Activated T-helper 1 cell treated with anti-CD3 and anti-CD28 coated beads, Interleukin-2, amount 50 U/mL, for 16 hours (primary cell): Measurements from ENCODE around the gene OLIG2.

ENCODE experiments used
- DNase-seq, 2 donors: peaks; one replicate each; pipeline ENCODE4 v3.0.0-alpha.2; 2020; ENCODE audit warnings: low read depth in 1 of 2, low spot score in 1 of 2

OLIG2 gene

DNA sequence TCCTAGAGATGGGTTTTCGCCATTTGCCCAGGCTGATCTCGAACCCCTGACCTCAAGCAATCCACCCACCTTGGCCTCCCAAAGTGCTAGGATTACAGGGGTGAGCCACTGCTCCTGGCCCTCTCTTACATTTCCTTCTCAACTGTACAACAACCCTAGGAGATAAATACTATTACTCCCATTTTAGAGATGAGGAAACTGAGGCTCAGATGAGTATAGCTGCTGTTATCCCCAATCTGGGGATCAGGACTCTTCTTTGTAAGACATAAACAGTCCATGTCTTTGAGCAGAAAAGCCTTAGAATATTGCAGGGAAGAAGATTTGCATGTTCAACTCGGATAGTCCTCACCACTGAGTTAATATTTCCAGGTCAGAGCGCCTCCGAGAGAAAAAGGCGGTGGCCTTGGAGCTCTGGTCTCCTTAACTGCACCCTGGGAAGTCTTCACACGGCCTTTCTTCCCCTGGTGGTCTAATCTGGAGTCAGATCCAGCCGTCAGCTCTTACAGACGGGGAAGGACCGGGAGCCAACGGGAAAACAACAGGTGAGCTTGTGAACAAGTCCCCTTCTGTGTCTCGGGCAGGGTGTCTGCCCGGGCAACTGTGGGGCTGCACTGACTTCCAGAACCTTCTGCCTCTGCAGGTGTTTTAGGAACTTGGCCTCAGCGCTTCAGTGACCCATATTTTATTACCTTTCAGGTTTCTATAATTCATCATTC lies 38.3 kb downstream of the OLIG2 start:
- no peak for DNase-seq

DNA sequence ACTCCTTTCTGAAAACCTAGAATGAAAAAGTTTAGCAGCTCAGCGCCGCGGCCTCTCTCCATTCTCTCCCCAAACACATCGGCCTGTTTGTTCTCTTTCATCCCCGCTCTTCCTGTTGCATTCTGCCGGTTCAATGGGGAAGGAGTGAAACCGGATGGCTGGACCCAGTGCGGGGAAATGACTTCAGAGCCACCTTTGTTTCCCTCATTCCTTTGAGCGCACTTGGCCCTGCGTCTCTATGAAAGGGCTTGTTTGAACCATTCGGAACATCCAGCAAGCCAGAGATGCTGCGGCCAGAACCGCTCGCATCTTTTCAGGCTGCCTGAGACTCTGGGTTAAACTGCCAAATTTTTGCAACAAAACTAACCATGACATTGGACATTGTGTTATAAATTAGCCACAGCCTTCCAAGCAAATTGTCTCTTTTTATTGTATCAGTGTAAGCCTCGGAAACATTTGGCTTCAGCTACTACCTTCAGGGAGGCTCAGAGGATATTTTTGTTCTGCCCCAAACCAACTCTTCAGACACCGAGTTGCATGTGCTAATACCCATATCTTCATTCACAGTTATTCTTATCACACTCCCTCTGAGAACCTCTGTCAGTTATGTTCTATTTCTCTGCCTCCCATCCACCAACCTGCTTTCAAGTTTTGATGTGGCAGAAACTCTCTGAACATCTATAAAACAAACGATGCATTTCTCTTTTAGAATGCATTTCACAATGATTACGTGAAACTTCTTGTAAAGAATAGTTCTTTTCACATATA lies 39.1 kb downstream of the OLIG2 start:
- DNase-seq: no peak

DNA sequence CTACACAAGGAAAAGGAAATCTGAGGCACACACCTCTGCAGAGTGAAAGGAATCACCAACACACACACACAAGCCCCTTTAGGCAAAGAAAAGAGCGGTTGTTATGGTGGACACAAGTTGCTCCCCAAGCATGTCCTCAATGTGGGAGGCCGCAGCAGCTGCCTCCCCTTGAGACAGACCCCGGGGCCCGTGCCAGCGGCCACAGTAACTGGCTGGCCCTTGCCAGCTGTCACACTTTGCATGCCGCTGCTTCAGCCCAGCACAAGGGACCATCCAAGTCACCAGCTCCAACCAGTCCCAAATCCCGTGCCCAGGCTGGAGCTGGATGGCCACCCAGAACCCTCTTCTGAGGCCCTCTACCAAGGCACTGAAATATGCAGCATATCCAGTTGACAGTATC lies 41.3 kb downstream of the OLIG2 start:
- DNase-seq: no peak

DNA sequence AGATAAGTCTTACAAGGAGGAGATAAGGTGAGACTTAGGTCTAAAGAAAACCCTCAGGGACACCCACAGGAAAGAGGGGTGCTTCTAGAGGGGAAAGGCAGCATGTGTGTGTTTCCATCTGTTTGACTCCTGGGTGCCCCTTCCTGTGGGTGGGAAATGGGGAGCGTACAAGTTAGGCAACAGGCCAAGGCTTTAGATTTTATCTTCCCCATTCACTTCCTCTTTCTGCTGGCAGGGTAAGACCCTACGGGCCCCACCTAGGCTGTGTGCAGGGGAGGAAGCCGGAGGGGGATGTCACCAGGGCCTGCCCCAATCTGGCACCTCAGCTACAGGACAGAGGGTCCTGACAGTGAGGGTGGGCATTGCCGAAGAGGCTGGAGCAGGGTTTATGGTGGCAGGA lies 41.7 kb downstream of the OLIG2 start:
- no peak for DNase-seq

DNA sequence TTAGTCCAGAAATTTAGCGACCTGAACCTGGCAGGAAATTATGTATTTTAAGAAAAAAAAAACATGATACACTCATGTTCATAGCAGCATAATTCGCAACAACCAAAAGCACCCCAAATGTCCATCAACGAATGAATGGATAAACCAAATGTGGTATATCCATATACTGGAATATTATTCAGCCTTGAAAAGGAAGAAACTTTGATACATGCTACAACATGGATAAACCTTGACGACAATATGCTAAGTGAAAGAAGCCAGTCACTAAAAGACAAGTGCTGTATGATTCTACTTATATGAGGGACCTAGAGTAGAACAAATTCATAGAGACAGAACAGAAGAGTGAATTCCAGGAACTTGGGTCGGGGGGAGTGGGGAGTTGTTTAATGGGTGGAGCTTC lies 43.5 kb downstream of the OLIG2 start:
- DNase-seq: no peak

DNA sequence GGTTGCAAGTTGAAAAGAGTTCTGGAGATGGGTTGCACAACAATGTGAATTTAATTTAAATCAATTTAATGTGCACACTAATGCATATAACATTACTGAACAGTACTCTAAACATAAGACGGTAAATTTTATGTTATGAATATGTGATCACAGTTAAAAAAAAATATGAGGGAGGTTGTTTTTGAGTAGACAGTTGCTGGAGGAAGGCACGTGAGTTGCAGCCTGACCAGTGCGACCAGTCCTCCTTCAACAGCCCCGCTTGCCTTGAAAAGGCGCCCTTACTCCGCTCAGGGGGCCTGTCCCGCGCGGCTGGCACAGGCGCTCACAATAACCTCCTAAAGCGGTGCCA lies 43.9 kb downstream of the OLIG2 start:
- DNase-seq: no peak

DNA sequence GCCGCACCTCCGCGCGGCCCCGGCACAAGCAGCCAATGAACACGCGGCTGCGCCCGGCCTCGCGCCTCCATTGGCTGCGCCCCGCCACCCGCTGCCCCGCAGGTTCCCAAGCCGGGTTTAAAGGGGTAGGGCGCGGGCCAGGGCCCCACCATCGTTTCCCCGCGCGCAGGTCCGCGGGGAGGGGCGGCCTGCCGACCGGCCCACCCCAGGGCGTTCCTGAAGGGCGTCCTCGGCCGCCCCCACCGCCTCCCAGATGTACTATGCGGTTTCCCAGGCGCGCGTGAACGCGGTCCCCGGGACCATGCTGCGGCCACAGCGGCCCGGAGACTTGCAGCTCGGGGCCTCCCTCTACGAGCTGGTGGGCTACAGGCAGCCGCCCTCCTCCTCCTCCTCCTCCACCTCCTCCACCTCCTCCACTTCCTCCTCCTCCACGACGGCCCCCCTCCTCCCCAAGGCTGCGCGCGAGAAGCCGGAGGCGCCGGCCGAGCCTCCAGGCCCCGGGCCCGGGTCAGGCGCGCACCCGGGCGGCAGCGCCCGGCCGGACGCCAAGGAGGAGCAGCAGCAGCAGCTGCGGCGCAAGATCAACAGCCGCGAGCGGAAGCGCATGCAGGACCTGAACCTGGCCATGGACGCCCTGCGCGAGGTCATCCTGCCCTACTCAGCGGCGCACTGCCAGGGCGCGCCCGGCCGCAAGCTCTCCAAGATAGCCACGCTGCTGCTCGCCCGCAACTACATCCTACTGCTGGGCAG lies 44.4 kb downstream of the OLIG2 start, which contains the start of gene OLIG1:
OLIG1 (plus strand) TSS at position 148 of the 750 bp plus-strand sequence; CDS start at position 254, 106 bp downstream.
- DNase-seq: no peak

DNA sequence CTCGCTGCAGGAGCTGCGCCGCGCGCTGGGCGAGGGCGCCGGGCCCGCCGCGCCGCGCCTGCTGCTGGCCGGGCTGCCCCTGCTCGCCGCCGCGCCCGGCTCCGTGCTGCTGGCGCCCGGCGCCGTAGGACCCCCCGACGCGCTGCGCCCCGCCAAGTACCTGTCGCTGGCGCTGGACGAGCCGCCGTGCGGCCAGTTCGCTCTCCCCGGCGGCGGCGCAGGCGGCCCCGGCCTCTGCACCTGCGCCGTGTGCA lies 44.9 kb downstream of the OLIG2 start:
- no peak for DNase-seq

DNA sequence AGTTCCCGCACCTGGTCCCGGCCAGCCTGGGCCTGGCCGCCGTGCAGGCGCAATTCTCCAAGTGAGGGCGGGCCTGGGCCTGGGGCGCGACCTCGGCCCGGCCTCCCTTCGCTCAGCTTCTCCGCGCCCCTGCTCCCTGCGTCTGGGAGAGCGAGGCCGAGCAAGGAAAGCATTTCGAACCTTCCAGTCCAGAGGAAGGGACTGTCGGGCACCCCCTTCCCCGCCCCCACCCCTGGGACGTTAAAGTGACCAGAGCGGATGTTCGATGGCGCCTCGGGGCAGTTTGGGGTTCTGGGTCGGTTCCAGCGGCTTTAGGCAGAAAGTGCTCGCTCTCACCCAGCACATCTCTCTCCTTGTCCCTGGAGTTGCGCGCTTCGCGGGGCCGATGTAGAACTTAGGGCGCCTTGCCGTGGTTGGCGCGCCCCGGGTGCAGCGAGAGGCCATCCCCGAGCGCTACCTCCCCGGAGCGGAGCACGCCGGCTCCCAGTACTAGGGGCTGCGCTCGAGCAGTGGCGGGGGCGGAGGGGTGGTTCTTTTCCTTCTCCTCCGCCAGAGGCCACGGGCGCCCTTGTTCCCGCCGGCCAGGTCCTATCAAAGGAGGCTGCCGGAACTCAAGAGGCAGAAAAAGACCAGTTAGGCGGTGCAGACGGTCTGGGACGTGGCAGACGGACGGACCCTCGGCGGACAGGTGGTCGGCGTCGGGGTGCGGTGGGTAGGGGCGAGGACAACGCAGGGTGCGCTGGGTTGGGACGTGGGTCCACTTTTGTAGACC lies 45.4 kb downstream of the OLIG2 start:
- DNase-seq: no peak

DNA sequence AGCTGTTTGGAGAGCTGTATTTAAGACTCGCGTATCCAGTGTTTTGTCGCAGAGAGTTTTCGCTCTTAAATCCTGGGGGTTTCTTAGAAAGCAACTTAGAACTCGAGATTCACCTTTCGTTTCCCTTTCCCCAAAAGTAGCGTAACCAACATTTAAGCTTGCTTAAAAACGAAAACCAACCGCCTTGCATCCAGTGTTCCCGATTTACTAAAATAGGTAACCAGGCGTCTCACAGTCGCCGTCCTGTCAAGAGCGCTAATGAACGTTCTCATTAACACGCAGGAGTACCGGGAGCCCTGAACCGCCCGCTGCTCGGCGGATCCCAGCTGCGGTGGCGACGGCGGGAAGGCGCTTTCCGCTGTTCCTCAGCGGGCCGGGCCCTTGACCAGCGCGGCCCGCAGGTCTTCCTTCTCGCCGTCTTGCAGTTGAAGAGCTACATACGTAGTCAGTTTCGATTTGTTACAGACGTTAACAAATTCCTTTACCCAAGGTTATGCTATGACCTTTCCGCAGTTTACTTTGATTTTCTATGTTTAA lies 46.1 kb downstream of the OLIG2 start:
- no peak for DNase-seq

DNA sequence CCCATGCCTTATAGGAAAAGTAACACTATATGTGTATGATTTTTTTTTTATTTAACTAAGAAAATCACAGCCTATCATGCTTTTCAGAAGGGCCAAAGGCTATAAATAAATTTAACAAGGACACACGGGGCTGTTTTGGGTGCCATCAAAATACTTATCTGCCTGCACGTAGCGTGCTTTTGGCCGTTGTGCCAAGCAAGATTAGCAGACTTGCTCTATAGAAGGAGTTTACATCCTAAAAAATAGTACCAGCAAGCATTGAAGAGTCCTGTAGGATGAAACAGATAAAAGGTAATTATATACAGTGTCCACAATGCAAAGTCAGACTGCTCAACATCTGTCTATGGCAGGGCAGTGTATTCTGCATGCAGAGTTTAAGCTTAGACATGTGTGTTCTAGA lies 47.9 kb downstream of the OLIG2 start:
- no peak for DNase-seq

DNA sequence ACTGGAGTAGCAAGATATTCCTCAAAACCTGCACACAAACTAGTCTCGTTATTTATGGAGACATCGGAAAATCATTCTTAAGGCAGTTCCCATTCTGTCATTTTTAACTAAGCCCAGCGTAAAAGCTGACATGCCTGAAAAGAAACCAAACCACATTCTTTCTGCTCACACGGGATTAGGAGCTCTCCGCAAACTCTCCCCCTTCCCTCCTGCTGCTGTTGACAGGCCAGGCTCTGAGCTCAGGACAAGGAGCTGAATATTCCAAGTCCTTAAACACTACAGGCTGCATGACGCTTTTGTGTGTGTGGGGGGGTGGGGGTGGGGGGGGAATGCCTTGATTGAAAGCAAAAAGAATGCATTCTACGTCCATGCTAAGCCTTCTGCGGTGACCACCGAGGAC lies 49.4 kb downstream of the OLIG2 start:
- no peak for DNase-seq

DNA sequence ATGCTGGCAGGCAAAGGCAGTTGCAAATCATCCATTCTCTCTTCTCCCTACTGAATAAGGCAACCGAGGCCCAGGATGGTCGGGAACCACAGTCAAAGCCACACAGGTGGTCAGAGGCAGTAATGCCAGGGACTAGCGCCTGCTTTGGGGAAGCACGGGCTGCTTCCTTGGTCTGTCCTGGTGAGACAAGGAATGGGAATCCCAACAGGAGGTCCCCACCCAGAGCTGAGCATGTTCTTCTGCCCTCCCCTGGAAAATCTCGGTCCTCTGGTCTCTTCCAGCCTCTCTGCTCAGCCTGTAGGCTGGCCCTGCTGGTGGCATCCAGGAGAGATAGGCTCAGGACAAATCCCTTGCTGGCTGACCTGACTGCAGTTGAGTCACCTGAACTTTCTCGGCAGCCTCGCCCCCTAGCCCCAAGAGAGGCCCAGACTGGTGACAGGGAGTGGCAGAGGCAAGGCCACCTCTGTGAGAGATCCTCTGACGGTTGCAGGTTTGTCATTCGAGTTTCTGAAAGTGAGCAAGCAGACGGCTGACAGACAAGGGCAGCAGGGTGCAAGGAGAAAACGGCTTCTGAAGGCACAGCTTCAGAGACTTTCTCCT lies 50.0 kb downstream of the OLIG2 start:
- no peak for DNase-seq

DNA sequence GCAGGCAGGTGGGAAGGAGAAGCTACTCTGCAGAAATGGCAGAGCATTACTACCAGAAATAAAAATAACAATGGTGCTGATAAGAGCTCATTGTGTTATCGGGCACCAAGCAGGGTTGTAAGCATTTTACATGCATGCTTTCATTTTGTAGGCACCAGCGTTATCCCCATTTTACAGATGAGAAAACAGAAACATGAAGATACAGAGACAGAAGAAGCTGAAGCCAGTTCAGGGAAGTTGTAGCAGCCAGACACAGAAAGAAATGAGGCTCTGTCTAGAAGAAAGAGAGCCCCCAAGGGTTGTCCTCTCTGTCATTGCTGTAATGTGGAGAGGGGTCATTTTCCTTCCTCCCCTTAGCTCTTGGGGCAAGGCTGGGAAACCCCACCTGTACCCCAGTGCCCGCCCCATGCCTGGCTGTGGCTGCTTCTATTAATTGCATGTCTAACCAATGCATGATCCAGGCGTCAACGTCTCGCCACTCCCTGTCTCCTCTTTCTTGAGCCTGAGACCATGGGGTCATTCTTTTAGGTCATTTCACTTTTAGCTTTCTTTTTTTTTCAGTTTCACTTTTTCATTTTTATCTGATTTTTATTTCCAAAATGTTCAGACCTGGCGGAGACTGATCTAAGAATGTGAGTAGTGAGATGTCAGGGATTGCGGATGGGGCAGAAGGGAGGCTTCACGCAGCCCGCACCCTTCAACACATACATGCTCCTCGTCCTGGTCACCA lies 51.0 kb downstream of the OLIG2 start:
- no peak for DNase-seq
